GM12801 (cell line): ENCODE results near the gene TACR2.

Experiments
- TF ChIP-seq, protein P1 (sequence below): IDR thresholded peaks from one replicate; pipeline ENCODE4 v1.5.1; 2011; ENCODE audit warnings: control low read depth; ENCODE audit not compliant: insufficient read length; ENCODE audit errors: extremely low read depth

The TACR2 gene

DNA sequence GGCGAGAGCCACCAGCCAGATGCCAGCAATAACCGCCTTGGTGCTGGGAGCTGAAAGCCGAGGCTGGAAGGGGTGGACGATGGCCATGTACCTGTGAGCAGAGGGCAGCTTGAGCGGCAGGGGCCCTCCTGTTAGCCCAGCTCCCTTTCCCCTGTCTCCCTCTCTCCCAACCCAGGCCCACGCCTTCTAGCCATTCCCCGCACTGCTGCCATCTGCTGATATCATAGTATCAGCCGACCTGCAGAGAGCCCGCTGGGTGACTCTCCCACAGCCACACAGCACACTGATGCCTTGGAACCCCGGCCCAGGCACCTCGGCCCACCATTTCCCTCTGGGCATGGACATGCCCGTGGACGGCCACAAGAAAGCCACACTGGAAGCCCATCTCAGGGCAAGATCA lies 1.7 kb downstream of the TACR2 start:
- TF ChIP-seq, protein P1, sequence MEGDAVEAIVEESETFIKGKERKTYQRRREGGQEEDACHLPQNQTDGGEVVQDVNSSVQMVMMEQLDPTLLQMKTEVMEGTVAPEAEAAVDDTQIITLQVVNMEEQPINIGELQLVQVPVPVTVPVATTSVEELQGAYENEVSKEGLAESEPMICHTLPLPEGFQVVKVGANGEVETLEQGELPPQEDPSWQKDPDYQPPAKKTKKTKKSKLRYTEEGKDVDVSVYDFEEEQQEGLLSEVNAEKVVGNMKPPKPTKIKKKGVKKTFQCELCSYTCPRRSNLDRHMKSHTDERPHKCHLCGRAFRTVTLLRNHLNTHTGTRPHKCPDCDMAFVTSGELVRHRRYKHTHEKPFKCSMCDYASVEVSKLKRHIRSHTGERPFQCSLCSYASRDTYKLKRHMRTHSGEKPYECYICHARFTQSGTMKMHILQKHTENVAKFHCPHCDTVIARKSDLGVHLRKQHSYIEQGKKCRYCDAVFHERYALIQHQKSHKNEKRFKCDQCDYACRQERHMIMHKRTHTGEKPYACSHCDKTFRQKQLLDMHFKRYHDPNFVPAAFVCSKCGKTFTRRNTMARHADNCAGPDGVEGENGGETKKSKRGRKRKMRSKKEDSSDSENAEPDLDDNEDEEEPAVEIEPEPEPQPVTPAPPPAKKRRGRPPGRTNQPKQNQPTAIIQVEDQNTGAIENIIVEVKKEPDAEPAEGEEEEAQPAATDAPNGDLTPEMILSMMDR = no peak

DNA sequence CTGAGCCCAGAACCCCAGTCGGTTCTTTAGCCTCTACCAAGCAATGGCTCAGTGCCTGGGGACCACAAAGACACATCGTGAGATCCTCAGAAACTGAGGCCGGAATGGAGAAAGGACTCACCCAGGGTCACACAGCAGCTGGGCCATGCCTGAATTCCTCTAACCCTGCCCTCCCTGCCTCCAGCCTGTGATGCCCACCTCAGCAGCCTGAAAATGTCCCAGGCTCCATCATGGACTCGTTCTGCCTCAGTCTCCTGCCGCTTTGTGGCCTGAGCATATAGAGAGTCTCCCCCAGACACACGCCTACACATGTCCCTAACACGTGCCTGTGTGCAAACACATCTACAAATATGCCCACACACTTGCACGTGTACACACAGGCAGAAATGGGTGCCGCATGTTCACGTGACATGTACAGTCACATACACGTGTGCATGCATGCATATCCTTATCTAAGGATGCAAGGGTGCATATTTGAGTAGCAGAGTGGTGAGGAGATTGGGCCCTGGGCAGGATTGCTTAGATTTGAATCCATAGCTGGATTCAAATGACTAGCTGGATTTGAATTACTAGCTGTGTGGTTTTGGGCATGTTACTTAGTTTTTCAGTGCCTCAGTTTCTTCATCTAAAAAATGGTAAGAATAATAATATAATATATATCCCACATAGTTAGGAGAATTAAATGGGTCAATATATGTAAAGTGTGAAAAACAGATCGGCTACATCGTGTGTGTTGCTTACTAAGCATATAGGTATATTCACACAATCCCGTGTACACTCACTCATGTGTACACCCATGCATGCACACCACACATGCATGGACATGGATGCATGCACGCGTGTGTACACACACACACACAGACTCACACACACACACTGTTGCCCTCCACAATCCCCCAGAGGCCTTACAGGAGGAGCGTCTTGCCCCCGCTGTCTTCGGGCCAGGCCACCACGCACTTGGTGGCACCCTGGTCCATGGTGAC lies 2.4 kb downstream of the TACR2 start:
- TF ChIP-seq, protein P1 = no peak

DNA sequence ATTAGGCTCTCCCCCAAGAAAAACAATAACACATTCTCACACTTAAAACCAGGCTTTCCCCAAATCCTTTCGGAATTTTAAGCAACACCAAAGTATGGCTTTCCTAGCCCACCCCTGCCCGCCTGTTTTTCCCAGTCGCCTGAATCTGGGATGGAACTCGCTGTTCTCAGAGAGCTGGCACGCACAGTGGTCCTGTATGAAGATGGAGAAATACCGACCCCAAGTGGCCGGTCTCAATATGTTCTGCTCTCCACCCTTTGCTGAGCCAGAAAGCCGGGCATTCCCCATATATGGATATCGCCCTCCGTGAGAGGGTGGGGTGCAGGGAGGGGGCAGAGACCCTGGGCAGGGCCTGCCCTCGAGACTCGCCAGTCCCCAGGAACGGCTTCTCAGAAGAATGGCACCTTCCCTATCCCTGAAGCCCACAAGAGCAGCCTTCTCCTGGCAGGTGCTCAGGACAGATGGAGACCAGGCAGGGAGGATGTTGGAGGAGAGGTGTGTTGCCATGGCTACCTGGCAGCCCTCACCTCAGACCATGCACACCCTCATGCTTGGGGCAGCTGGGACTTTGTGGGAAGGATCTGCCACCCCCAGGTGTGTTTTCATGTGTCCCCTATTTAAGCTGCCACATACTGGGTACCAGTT lies 3.4 kb downstream of the TACR2 start:
- TF ChIP-seq, protein P1 = no peak

DNA sequence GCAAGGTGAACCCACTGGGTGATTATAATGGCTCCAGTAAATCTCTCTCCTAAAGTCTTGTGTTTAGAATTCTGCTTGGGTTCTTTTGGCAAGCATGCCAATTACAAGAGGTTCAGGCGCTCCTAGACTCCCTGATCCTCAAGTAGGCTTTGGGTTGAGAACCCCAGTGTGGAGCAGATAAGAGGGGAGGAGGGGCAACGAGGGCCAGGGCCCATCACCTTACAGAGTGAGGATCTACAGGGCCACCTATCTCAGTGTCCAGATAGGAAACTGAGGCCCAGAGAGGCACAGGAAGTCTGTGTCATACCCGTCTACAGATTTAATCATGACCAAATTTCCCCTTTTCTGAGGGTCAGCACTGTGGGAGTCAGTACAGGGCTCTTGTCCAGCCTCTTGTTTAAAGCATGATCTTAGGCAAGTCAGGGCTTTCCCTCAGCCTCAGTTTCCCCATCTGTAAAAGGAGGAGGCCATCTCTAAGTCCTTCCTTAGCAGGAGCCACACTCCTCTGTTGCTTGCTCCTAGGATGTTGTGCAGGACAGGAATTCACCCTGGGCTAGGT lies 4.4 kb downstream of the TACR2 start:
- TF ChIP-seq, protein P1 = no peak

DNA sequence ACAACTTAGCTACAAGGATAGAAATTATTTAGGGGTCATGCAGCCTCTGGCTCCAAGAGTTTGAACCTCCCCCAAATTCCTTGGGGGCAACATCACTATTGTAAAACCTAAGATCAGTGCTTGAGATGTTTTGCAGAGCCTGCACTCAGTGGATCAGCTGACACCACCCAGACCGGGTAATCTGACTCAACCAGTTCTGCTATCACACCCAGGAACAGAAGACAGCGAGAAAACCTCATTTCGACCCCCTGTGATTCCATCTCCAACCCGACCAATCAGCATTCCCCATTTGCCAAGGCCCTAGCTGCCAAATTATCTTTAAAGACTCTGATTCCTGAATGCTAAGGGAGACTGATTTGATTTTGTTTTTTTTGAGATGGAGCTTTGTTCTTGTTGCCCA lies 5.2 kb downstream of the TACR2 start:
- TF ChIP-seq, protein P1 = no peak

DNA sequence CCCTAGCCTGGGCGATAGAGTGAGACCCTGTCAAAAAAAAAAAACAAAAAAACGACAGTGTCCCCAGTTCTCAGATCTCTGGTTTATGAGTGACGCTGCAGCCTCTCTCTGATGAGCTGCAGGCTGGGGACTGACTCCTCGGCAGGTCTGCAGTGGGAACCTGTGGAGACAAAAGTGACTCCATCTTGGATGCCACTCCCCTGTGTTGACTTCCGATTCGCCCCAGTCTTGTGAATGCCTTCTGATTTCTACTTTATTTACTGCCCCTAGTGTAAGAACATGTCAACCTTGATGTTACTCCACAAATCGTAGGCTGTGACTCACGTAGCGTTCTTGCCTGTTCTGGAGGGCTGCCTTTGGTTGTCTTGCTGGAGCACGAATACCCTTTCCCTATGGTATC lies 6.2 kb downstream of the TACR2 start:
- TF ChIP-seq, protein P1 = no peak

DNA sequence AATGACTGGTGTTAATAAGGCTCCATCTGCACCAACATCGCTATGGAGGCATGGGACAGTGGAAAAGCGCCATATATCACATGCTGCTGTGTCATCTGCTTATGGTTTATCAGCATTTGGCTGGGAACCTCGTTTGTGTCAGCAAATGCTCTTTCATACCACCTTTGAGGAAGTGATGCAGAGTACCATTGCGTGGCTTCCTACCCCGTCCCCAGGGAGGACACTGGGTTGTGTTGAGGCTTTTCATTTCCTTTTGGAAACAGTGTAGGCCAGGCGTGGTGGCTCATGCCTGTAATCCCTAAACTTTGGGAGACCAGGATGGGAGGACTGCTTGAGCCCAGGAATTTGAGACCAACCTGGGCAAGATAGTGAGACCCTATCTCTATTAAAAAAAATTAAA lies 6.8 kb downstream of the TACR2 start:
- TF ChIP-seq, protein P1 = no peak
